Heart left ventricle (tissue), 13 donors: ENCODE measurements around the gene WARS2.

Source experiments
- CTCF ChIP-seq, 12 donors: fragments of 200-600 bp; sonication (generic) in 4 of 12; IDR thresholded peaks; one replicate each; pipeline versions ENCODE4 v1.5.0 to v1.8.0; 2018 to 2022; ENCODE audit warnings: antibody characterized with exemption in 12 of 12, mild to moderate bottlenecking in 5 of 12
- POLR2A ChIP-seq, 2 donors: fragments of 450-650 bp; IDR thresholded peaks; one replicate each; pipeline ENCODE4 v1.6.1; 2017; ENCODE audit warnings: antibody characterized with exemption in 2 of 2, mild to moderate bottlenecking in 2 of 2, moderate library complexity in 2 of 2
- donor health status: ischemic (EF 13 %, LVEDD 7.1; RV severe dilation, severe dysfunction).
- donor health status: DM: no; HTN: yes; CAD: no.
- donor health status: DM: no; HTN: no; CAD: no.
- donor health status: ischemic (EF 25% LVEDD 6.9; RV normal size, moderate dysfunction).
- donor health status: ischemic (EF 25% LVEDD 5.7; RV mildly dilated, moderate dysfunction).
- donor health status: ischemic (EF 35%, LVEDD 5.7; RV mildly dilated, moderate dysfunction).
- donor health status: nonischemic (EF 11% LVEDD 7.7; RV severe dilation, severe dysfunction).
- donor health status: DM: yes; HTN: yes; CAD: no.
- donor health status: PGD.
- donor health status: ischemic (EF 29% LVEDD 5.4; RV normal size, mild dysfunction).
- donor health status: nonischemic (EF 23%, LVEDD 6.1; RV moderate dilation, normal function).

DNA sequence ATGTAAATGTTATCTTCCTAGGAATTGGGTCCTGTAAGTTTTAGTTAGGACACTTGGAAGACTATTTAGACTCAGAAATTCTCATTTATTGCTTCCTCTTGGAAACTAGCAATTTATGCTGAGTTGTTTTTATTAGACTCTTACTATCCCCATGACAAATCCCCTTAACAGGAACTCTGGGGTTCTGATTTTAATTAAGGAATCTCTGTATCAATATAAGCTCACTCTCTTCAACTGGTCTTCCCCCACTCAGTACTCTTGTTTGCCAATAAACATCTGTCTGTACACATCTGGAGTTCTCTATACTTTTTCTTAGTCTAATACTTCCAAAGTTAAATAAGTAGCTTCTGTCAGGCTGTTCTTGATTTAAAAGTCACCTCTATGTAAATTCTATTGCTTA is 88.2 kb downstream of the WARS2 start:
- no peak for TF ChIP-seq CTCF (IDR thresholded peaks at IDR 0.05)
- no peak for TF ChIP-seq POLR2A (IDR thresholded peaks at IDR 0.05)
